ENCODE data around the gene ZBTB2. TPM values are rescaled to one million over a fixed set of nuclear protein-coding genes. Genes with fewer than 3 reads are reported as not detected.
A peak's percentile ranks its signal among the peaks of the same experiment; 100 is the strongest.

The ZBTB2 gene
- total and polyA plus RNA-seq, 10 donors, result 11.0 to 19.1 (median 14.1) TPM

DNA sequence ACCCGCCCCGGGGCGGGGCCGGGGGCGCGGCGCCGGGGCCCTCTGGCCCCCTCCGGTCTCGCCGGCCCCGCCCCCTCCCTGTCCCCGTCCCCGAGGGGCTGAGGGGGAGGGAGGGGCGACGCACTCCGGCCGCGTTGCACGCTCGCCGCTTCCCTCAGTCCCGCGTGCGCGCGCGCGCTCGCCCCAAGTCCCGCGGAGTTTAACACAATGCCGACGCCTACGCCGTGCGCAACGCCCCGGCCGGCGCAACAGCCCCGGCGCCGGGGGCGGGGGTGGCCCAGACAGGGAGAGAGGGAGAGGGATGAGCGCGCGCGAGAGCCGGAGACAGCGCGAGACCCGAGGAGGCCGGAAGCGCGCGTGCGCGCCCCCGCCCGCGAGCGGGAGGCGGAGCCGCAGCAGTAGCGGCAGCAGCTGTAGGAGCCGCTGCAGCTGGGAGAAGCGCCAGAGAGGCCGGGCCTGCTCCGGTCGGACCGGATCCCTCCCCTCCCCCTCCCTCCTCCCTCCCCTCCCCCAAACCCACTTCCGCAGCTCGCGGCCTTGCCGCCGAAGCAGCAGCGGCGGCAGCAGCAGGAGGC lies 996 bp downstream of the ZBTB2 start:
- peaks cover 0 to 5% (median 0%) of the 10 kb centered on the region in 6 donors for H3K36me3 ChIP-seq
- H3K9me3 ChIP-seq, result no peaks in the 10 kb centered on the region
- DNase-seq, result peak; percentile 100
- H3K27ac ChIP-seq, result peak overlapping the region; percentile 98 to 100 (median 99)
- peak; percentile 88 to 92 (median 91) for TF ChIP-seq POLR2AphosphoS5 (IDR thresholded peaks at IDR 0.05)
- TF ChIP-seq, protein P1, sequence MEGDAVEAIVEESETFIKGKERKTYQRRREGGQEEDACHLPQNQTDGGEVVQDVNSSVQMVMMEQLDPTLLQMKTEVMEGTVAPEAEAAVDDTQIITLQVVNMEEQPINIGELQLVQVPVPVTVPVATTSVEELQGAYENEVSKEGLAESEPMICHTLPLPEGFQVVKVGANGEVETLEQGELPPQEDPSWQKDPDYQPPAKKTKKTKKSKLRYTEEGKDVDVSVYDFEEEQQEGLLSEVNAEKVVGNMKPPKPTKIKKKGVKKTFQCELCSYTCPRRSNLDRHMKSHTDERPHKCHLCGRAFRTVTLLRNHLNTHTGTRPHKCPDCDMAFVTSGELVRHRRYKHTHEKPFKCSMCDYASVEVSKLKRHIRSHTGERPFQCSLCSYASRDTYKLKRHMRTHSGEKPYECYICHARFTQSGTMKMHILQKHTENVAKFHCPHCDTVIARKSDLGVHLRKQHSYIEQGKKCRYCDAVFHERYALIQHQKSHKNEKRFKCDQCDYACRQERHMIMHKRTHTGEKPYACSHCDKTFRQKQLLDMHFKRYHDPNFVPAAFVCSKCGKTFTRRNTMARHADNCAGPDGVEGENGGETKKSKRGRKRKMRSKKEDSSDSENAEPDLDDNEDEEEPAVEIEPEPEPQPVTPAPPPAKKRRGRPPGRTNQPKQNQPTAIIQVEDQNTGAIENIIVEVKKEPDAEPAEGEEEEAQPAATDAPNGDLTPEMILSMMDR (IDR thresholded peaks at IDR 0.05 in 8 of 11, conservative IDR thresholded peaks at IDR 0.05 in 3 of 11), result peak in 5 of 11 experiments; percentile 12 to 64 (median 60)
- peak; percentile 36 to 59 (median 51) for TF ChIP-seq POLR2A (IDR thresholded peaks at IDR 0.05)
- peaks cover 28 to 80% (median 59%) of the 10 kb centered on the region in 6 donors for H3K4me1 ChIP-seq
- H3K27me3 ChIP-seq (replicated peaks in 1 of 7), result no peaks in the 10 kb centered on the region
- 0 to 1% (median 0%) methylated on average over 4 to 79 of the region's 79 CpGs for WGBS, 5 donors
- peak overlapping the region; percentile 82 to 98 (median 92) for H3K4me3 ChIP-seq
- intact Hi-C loops (cut with DNase I; ENCODE audit: low total_unique reads), result no loop called here

DNA sequence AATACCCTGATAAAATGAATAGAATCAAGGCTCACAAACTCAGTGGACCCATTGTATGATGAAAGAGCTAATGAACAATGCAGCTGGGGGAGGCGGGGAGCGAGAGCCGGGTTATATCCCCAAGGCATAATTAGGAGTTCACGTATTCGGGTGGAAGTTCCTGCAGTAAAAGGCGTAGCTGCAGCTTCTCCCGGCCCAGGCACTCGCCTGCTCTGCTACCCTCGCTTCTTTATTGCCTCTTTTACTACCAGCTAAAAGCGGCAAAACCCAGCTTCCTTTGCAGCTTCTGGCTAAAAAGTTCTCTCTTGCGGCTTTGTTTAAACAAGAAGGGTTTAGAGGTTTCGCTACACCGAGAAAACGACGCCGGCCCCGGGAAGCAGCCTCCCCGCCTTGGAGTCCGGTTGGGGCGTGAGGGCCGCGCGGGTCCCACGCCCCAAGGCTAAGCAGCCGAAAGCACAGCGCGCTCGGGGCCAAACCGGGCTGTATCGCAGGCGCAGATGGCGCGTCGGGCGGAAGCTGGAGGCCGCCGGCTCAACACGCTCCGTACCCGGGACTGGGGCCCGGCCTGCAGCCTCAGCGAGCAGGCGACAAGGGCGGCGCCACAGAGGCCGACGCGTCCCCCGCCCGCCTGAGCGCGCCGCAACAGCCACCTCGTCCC lies 1.6 kb downstream of the ZBTB2 start:
- DNase-seq, result no peak
- Histone ChIP-seq H3K4me1 (peaks cover 28 to 80% (median 60%) of the 10 kb centered on the region in 6 donors), H3K9me3 (no peaks in the 10 kb centered on the region), H3K27me3 (replicated peaks in 1 of 7) (no peaks in the 10 kb centered on the region), H3K27ac (peak overlapping the region; percentile 98 to 100 (median 99)), H3K4me3 (peak overlapping the region; percentile 30 to 98 (median 92)), H3K36me3 (peaks cover 0 to 5% (median 0%) of the 10 kb centered on the region in 6 donors)
- intact Hi-C loops (cut with DNase I; ENCODE audit: low total_unique reads), result no loop called here
- TF ChIP-seq POLR2AphosphoS5 (IDR thresholded peaks at IDR 0.05) (peak; percentile 81 to 89 (median 81)), POLR2A (IDR thresholded peaks at IDR 0.05) (peak in 1 of 3 donors; percentile 78)
- TF ChIP-seq, protein P1 (IDR thresholded peaks at IDR 0.05 in 8 of 11, conservative IDR thresholded peaks at IDR 0.05 in 3 of 11), result no peak
- 0 to 1% (median 0%) methylated on average over 28 to 54 of the region's 54 CpGs for WGBS, 5 donors

DNA sequence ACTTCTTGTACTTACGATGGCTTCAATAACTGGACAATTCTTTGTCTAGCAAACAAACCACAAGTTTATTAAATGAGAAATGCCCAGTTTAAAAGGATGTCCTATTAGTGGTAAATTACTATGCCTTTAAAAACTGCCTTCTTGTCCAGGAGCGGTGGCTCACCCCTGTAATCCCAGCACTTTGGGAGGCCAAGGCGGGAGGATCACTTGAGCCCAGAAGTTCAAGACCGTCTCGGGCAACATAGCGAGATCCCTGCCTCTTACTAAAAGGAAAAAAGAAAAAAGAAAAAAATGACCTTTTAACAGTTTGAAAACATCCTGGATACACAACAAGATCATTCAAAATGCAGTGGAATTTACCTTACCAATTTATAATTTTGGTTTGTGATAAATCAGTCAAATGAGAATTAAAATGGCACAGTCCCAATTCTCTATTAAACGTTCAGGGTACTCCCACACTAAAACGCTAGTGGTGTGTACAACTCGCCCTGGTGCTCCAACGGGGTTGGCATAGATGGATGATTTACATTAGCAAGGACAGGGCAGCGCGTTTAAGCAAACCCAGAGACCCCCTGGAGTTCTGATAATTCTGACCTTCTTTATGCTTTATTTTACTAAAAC lies 2.3 kb downstream of the ZBTB2 start:
- Histone ChIP-seq H3K27me3 (replicated peaks in 1 of 7) (no peaks in the 10 kb centered on the region), H3K9me3 (no peaks in the 10 kb centered on the region), H3K4me3 (peak overlapping the region; percentile 30 to 98 (median 92)), H3K36me3 (peaks cover 0 to 6% (median 0%) of the 10 kb centered on the region in 6 donors), H3K4me1 (peaks cover 33 to 80% (median 60%) of the 10 kb centered on the region in 6 donors), H3K27ac (peak overlapping the region; percentile 98 to 100 (median 99))
- WGBS, 5 donors, result 22 to 31% (median 26%) methylated on average over 12 of the region's 12 CpGs
- TF ChIP-seq, protein P1 (IDR thresholded peaks at IDR 0.05 in 8 of 11, conservative IDR thresholded peaks at IDR 0.05 in 3 of 11), result no peak
- TF ChIP-seq POLR2AphosphoS5 (IDR thresholded peaks at IDR 0.05) (no peak), POLR2A (IDR thresholded peaks at IDR 0.05) (no peak)
- no peak for DNase-seq
- intact Hi-C loops (cut with DNase I; ENCODE audit: low total_unique reads), result no loop called here

DNA sequence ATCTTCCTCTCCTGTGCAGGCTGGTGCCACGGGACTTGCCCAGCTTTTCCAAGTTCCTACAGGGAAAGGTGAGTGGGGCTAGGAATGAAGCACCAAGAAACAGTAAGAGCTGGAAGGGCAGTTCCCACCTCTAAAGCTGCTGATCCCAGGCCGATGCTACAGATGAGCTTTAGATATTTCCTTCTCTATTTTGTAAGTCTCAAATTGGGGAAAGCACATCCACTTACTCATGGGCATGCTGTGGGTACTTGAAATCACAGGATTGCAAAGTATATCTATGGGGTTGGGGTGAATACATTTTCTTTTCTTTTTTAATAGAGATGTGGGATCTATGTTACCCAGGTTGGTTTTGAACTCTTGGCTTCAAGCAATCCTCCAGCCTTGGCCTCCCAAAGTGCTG lies 3.1 kb downstream of the ZBTB2 start:
- TF ChIP-seq, protein P1 (IDR thresholded peaks at IDR 0.05 in 8 of 11, conservative IDR thresholded peaks at IDR 0.05 in 3 of 11), result no peak
- TF ChIP-seq POLR2A (IDR thresholded peaks at IDR 0.05) (no peak), POLR2AphosphoS5 (IDR thresholded peaks at IDR 0.05) (no peak)
- intact Hi-C loops (cut with DNase I; ENCODE audit: low total_unique reads), result no loop called here
- no peak for DNase-seq
- Histone ChIP-seq H3K4me1 (peaks cover 25 to 71% (median 52%) of the 10 kb centered on the region in 6 donors), H3K27me3 (replicated peaks in 1 of 7) (no peaks in the 10 kb centered on the region), H3K9me3 (no peaks in the 10 kb centered on the region), H3K4me3 (no peak overlapping the region), H3K36me3 (peaks cover 0 to 13% (median 0%) of the 10 kb centered on the region in 6 donors), H3K27ac (peak overlapping the region; percentile 98 to 100 (median 99))
- WGBS, 5 donors, result 62 to 88% (median 71%) methylated on average over 2 of the region's 2 CpGs

Measured in spleen (tissue), 11 donors.